Neuronal stem cell (in vitro differentiated cells): ENCODE results near the gene SRSF3.

Source experiments
- DNase-seq: peaks from one replicate; pipeline ENCODE4 v3.0.0-alpha.2; 2013; ENCODE audit warnings: low spot score
- H2AFZ ChIP-seq: one replicate; pipeline ENCODE4 v1.6.1; 2013; ENCODE audit warnings: mild to moderate bottlenecking, low read length, inconsistent platforms
- H2AK5ac ChIP-seq: 2 replicates; pipeline ENCODE4 v1.6.1; 2013; ENCODE audit warnings: low read depth, mild to moderate bottlenecking, inconsistent platforms, low read length, moderate library complexity, mixed read lengths
- H2BK120ac ChIP-seq: 2 replicates; pipeline ENCODE4 v1.6.1; 2013; ENCODE audit warnings: low read depth, mild to moderate bottlenecking, inconsistent platforms, low read length, moderate library complexity, mixed read lengths
- H2BK12ac ChIP-seq: one replicate; pipeline ENCODE4 v1.6.1; 2013; ENCODE audit warnings: low read length, inconsistent platforms
- H2BK15ac ChIP-seq: 2 replicates; pipeline ENCODE4 v1.6.1; 2013; ENCODE audit warnings: mild to moderate bottlenecking, low read length, inconsistent platforms, mixed read lengths
- H2BK5ac ChIP-seq: one replicate; pipeline ENCODE4 v1.6.1; 2013; ENCODE audit warnings: inconsistent platforms, mild to moderate bottlenecking, low read length, moderate library complexity
- H3K14ac ChIP-seq: one replicate; pipeline ENCODE4 v1.6.1; 2013; ENCODE audit warnings: low read length, inconsistent platforms
- H3K18ac ChIP-seq: 2 replicates; pipeline ENCODE4 v1.6.1; 2013; ENCODE audit warnings: low read length, inconsistent platforms
- H3K23ac ChIP-seq: 2 replicates; pipeline ENCODE4 v1.6.1; 2013; ENCODE audit warnings: low read depth, mild to moderate bottlenecking, mixed read lengths, low read length, inconsistent platforms; ENCODE audit not compliant: poor library complexity
- H3K27ac ChIP-seq: replicated peaks from 3 replicates; pipeline ENCODE4 v1.5.1; 2013; ENCODE audit warnings: low read length, inconsistent platforms
- H3K27me3 ChIP-seq, 3 experiments: 2 replicates each; pipeline ENCODE4 v1.6.1; 2013; ENCODE audit warnings: low read length in 3 of 3, mild to moderate bottlenecking in 2 of 3, inconsistent platforms in 1 of 3, low read depth in 1 of 3, mixed read lengths in 1 of 3, moderate library complexity in 1 of 3; ENCODE audit not compliant: control insufficient read depth in 3 of 3, insufficient read depth in 3 of 3
- H3K36me3 ChIP-seq, 2 donors: replicated peaks in 1 of 2; 2 replicates each; pipeline ENCODE4 v1.6.1; 2013; ENCODE audit warnings: low read length in 2 of 2; ENCODE audit not compliant: control insufficient read depth in 2 of 2, insufficient read depth in 2 of 2
- H3K4ac ChIP-seq: 2 replicates; pipeline ENCODE4 v1.6.1; 2013; ENCODE audit warnings: inconsistent platforms, mild to moderate bottlenecking, low read length, moderate library complexity
- H3K4me1 ChIP-seq, 2 donors: 1 replicate in 1 of 2; 2 replicates in 1 of 2; pipeline ENCODE4 v1.6.1; 2013; ENCODE audit warnings: low read length in 2 of 2, low read depth in 1 of 2; ENCODE audit not compliant: control insufficient read depth in 2 of 2, insufficient read depth in 1 of 2
- H3K4me2 ChIP-seq: one replicate; pipeline ENCODE4 v1.6.1; 2013; ENCODE audit warnings: mild to moderate bottlenecking, low read length, inconsistent platforms; ENCODE audit not compliant: insufficient read depth, poor library complexity, severe bottlenecking
- H3K4me3 ChIP-seq, 2 donors: 2 replicates each; pipeline ENCODE4 v1.5.1; 2013; ENCODE audit warnings: low read length in 2 of 2, mild to moderate bottlenecking in 2 of 2, inconsistent platforms in 1 of 2, moderate library complexity in 1 of 2
- H3K79me1 ChIP-seq: one replicate; pipeline ENCODE4 v1.6.1; 2013; ENCODE audit warnings: low read depth, mild to moderate bottlenecking, inconsistent platforms, low read length, moderate library complexity
- H3K9ac ChIP-seq: one replicate; pipeline ENCODE4 v1.6.1; 2013; ENCODE audit warnings: mild to moderate bottlenecking, low read depth, low read length, inconsistent platforms; ENCODE audit not compliant: poor library complexity
- H3K9me3 ChIP-seq, 2 donors: replicated peaks in 1 of 2; 2 replicates each; pipeline versions ENCODE3 to v1.6.1; 2013; ENCODE audit warnings: low read length in 2 of 2, mild to moderate bottlenecking in 2 of 2, inconsistent platforms in 1 of 2, low read depth in 1 of 2, mixed read lengths in 1 of 2, moderate library complexity in 1 of 2; ENCODE audit not compliant: control insufficient read depth in 2 of 2, insufficient read depth in 1 of 2
- H4K8ac ChIP-seq: one replicate; pipeline ENCODE4 v1.6.1; 2013; ENCODE audit warnings: low read depth, mild to moderate bottlenecking, inconsistent platforms, low read length, moderate library complexity
- H4K91ac ChIP-seq: one replicate; pipeline ENCODE4 v1.6.1; 2013; ENCODE audit warnings: low read length, low read depth, mild to moderate bottlenecking, inconsistent platforms; ENCODE audit not compliant: poor library complexity
- WGBS, 2 donors: extraction: QIAGEN DNeasy Blood & Tissue Kit; methylation state at CpG; one replicate each; pipeline ENCODE4 v1.1.7; 2013; ENCODE audit warnings: missing lambda C conversion rate in 2 of 2, mixed read lengths in 1 of 2; ENCODE audit not compliant: insufficient read length in 2 of 2, insufficient replicate concordance in 1 of 2; ENCODE audit errors: extremely low coverage in 2 of 2; 5-methylcytosine and 5-hydroxymethylcytosine counted together

Gene SRSF3

DNA sequence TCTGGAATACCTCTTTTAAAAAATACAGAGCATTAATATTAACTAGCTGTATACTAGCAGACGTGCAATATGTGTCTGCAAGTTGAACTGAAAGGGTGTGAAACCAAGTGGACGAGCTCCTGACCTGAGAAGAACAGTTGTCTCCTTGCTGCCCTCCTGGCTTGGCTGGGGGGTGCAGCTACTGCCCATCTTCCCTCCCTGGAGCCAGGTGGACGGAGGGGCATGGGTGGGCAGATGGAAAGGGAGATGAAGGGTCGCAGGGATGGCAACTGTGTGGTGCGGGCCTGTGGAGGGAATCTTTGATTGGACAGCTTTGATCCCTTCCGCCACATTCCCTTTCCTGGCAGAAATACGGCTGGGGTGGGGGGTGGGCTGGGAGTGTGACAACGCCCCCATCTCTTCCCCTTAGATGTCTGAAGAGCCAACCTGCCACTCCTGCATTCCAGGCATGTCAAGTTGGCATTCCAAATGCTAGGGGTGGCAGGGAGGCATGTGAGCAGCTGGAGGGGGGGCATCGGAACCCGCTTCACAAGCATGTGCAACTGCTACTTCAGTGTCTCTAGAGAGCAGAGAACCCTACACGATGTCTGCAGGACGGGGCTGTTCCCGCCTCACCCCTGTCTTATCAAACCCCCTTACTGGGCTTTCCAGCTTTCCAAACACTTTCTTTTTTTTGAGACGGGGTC is 37.3 kb downstream of the SRSF3 start:
- H2BK12ac ChIP-seq, result no peak overlapping the region
- H3K23ac ChIP-seq, result peak overlapping the region; percentile 52
- no peaks in the 10 kb centered on the region for H3K36me3 ChIP-seq
- no peak overlapping the region for H3K27ac ChIP-seq
- no peaks in the 10 kb centered on the region for H3K79me1 ChIP-seq
- H3K4ac ChIP-seq, result no peak overlapping the region
- peak overlapping the region; percentile 13 for H3K9ac ChIP-seq
- H3K4me2 ChIP-seq, result no peak overlapping the region
- peak overlapping the region; percentile 82 for H3K18ac ChIP-seq
- H3K4me3 ChIP-seq, result no peak overlapping the region
- H3K27me3 ChIP-seq, result peaks cover 0 to 4% (median 0%) of the 10 kb centered on the region in 3 experiments
- H2BK5ac ChIP-seq, result no peak overlapping the region
- H3K4me1 ChIP-seq, result peaks cover 2 to 7% of the 10 kb centered on the region in 2 donors
- no peak overlapping the region for H4K8ac ChIP-seq
- no peak for DNase-seq
- peak overlapping the region; percentile 51 for H2AFZ ChIP-seq
- H3K14ac ChIP-seq, result no peak overlapping the region
- H2BK120ac ChIP-seq, result no peak overlapping the region
- peak overlapping the region; percentile 63 for H2BK15ac ChIP-seq
- WGBS, 2 donors, result no CpG with 5 or more reads among the region's 14 CpGs
- H3K9me3 ChIP-seq, result no peaks in the 10 kb centered on the region
- no peak overlapping the region for H4K91ac ChIP-seq
- H2AK5ac ChIP-seq, result peak overlapping the region; percentile 13

DNA sequence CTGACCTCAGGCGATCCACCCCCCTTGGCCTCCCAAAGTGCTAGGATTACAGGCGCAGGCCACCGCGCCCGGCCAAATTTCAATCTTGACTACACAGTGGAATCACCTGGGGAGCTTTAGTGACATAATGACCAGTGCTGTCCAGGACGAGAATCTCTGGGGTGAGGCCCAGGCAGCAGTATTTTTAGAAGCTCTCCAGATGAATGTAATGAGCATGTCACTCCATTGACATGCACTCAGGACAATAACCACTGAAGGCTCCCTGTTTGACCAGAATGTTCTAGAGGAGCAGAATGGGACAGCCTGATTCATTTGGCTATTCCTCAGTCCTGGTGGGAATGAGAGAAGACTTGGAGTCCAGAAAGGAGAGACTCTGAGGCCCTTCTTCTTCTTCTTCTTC is 39.2 kb downstream of the SRSF3 start:
- DNase-seq, result no peak
- Histone ChIP-seq H3K27ac (no peak overlapping the region), H2AFZ (no peak overlapping the region), H3K14ac (no peak overlapping the region), H4K91ac (no peak overlapping the region), H3K18ac (no peak overlapping the region), H3K9ac (no peak overlapping the region), H2BK120ac (no peak overlapping the region), H3K4ac (no peak overlapping the region), H3K4me1 (peaks cover 6 to 16% of the 10 kb centered on the region in 2 donors), H2AK5ac (no peak overlapping the region), H3K4me2 (no peak overlapping the region), H3K9me3 (no peaks in the 10 kb centered on the region), H2BK5ac (no peak overlapping the region), H3K23ac (no peak overlapping the region), H4K8ac (no peak overlapping the region), H3K79me1 (no peaks in the 10 kb centered on the region), H2BK12ac (no peak overlapping the region), H3K36me3 (no peaks in the 10 kb centered on the region), H2BK15ac (peak overlapping the region; percentile 30), H3K4me3 (no peak overlapping the region), H3K27me3 (peaks cover 0 to 4% (median 0%) of the 10 kb centered on the region in 3 experiments)
- WGBS, 2 donors, result no CpG with 5 or more reads among the region's 6 CpGs

DNA sequence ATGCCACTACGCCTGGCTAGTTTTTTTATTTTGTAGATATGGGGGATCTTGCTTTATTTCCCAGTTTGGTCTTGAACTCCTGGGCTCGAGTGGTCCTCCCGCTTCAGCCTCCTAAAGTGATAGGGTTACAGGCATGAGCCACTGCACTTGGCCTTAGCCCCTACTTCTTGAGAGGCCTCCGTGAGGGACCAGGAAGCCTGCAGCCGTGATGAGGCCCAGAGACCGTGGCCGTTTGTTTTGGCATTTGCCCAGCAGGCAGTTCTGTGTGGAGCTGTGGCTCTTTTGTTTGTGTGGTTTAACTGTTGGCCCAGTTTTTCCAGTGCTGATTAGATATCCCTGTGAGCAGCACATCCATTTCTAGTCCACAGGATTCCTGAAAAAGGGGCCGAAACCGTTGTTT is 39.8 kb downstream of the SRSF3 start:
- Histone ChIP-seq H3K23ac (no peak overlapping the region), H3K27ac (no peak overlapping the region)

DNA sequence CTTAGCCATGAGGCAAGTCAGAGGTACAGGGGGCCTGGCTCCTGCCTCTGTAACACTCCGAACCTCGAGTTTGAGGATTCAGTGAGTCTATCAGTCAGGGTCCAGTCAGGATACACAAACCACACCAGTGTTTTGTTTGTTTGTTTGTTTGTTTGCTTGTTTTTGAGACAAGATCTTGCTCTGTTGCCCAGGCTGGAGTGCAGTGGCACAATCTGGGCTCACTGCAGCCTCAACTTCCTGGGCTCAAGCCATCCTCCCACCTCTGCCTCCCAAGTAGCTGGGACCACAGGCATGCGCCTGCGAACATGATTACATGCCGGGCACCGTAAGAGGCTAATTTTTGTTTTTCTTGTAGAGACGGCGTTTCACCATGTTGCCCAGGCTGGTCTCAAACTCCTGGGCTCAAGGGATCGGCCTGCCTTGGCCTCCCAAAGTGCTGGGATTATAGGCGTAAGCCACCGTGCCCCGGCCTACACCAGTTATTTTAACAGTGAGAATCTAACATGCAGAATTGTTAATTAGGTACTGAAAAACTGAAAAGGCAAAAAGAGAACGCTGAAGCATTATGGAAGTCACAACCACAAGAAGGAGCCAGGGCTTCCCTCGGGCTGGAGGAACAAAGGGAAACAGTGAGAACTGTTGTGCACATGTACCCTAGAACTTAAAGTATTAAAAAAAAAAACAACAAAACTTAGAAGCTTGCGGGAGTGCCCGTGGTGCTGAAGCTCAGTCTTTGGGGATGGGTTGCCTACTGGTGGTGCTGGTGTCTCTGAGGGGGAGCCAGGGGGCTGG is 40.4 kb downstream of the SRSF3 start:
- H2BK5ac ChIP-seq, result no peak overlapping the region
- H3K9me3 ChIP-seq, result no peaks in the 10 kb centered on the region
- peaks cover 0 to 4% (median 0%) of the 10 kb centered on the region in 3 experiments for H3K27me3 ChIP-seq
- H3K4me3 ChIP-seq, result no peak overlapping the region
- no peak overlapping the region for H3K14ac ChIP-seq
- no peak for DNase-seq
- H2AK5ac ChIP-seq, result no peak overlapping the region
- no peak overlapping the region for H4K8ac ChIP-seq
- no peak overlapping the region for H3K18ac ChIP-seq
- no peaks in the 10 kb centered on the region for H3K79me1 ChIP-seq
- H3K23ac ChIP-seq, result no peak overlapping the region
- no peak overlapping the region for H2BK12ac ChIP-seq
- peak overlapping the region; percentile 28 for H2AFZ ChIP-seq
- WGBS, 2 donors, result no CpG with 5 or more reads among the region's 16 CpGs
- H2BK120ac ChIP-seq, result no peak overlapping the region
- no peak overlapping the region for H3K27ac ChIP-seq
- no peaks in the 10 kb centered on the region for H3K36me3 ChIP-seq
- no peak overlapping the region for H2BK15ac ChIP-seq
- no peak overlapping the region for H4K91ac ChIP-seq
- no peak overlapping the region for H3K9ac ChIP-seq
- H3K4ac ChIP-seq, result no peak overlapping the region
- no peak overlapping the region for H3K4me2 ChIP-seq
- H3K4me1 ChIP-seq, result peaks cover 6 to 16% of the 10 kb centered on the region in 2 donors

More for the DNA sequence above, 39.8 kb downstream of the SRSF3 start:
- no peaks in the 10 kb centered on the region for H3K79me1 ChIP-seq
- no peak overlapping the region for H2BK5ac ChIP-seq
- H2AK5ac ChIP-seq, result no peak overlapping the region
- no peaks in the 10 kb centered on the region for H3K36me3 ChIP-seq
- no peak overlapping the region for H4K91ac ChIP-seq
- H4K8ac ChIP-seq, result no peak overlapping the region
- no peaks in the 10 kb centered on the region for H3K9me3 ChIP-seq
- no peak overlapping the region for H3K14ac ChIP-seq
- no peak overlapping the region for H3K4ac ChIP-seq
- no peak overlapping the region for H3K18ac ChIP-seq
- peak overlapping the region; percentile 28 for H2AFZ ChIP-seq
- H3K27me3 ChIP-seq, result peaks cover 0 to 4% (median 0%) of the 10 kb centered on the region in 3 experiments
- H3K4me1 ChIP-seq, result peaks cover 6 to 16% of the 10 kb centered on the region in 2 donors
- DNase-seq, result no peak
- H2BK12ac ChIP-seq, result no peak overlapping the region
- H2BK120ac ChIP-seq, result no peak overlapping the region
- H3K4me3 ChIP-seq, result no peak overlapping the region
- WGBS, 2 donors, result no CpG with 5 or more reads among the region's 9 CpGs
- no peak overlapping the region for H2BK15ac ChIP-seq
- no peak overlapping the region for H3K4me2 ChIP-seq
- H3K9ac ChIP-seq, result no peak overlapping the region
